Caco-2 (cell line): ENCODE results near the gene CCDC122. TPM values are rescaled to one million over a fixed set of nuclear protein-coding genes. Genes with fewer than 3 reads are reported as not detected.

Experiments used
- total RNA-seq: library from RNA; stranded (reverse); gene quantifications from 2 replicates; pipeline ENCODE4 v1.2.3, GENCODE V29; 2022

The CCDC122 gene
- total RNA-seq, 1 experiment from 2014 or later, result 15.6 TPM

Other genes starting within 250 kb of the CCDC122 start
- 9.1 and 10.4 TPM in 2 replicates for gene ENOX1, start 92.8 kb downstream of the CCDC122 start, total RNA-seq
- gene LACC1, start 164 bp upstream of the CCDC122 start, total RNA-seq, result 7.2 and 11.0 TPM in 2 replicates